GM06990 (cell line): ENCODE results near the gene RHBDD1.
"Not testable (repeated sequence)": the region's sequence is repeated elsewhere in the genome, so short reads cannot be mapped to it uniquely, and the experiment has no call there.

Experiments
- DNase-seq: peaks from one replicate; pipeline ENCODE4 v3.0.0-alpha.2; 2011; ENCODE audit not compliant: insufficient read length; ENCODE audit errors: extremely low read depth
- H3K27me3 ChIP-seq: replicated peaks from 2 replicates; pipeline ENCODE4 v1.6.0; 2011; ENCODE audit warnings: low read length; ENCODE audit not compliant: control insufficient read depth, insufficient read depth
- H3K36me3 ChIP-seq: 2 replicates; pipeline ENCODE4 v1.5.1; 2011; ENCODE audit warnings: low read length; ENCODE audit not compliant: control insufficient read depth, insufficient read depth
- H3K4me3 ChIP-seq: replicated peaks from 2 replicates; pipeline ENCODE4 v1.5.1; 2011; ENCODE audit warnings: low read depth, mild to moderate bottlenecking, control low read depth, low read length
- TF ChIP-seq, protein P1 (sequence below): IDR thresholded peaks from 2 replicates; pipeline ENCODE4 v1.5.1; 2011; ENCODE audit warnings: low read length, control low read depth, mild to moderate bottlenecking, inconsistent platforms; ENCODE audit not compliant: insufficient read depth, poor library complexity, severe bottlenecking

RHBDD1 gene

DNA sequence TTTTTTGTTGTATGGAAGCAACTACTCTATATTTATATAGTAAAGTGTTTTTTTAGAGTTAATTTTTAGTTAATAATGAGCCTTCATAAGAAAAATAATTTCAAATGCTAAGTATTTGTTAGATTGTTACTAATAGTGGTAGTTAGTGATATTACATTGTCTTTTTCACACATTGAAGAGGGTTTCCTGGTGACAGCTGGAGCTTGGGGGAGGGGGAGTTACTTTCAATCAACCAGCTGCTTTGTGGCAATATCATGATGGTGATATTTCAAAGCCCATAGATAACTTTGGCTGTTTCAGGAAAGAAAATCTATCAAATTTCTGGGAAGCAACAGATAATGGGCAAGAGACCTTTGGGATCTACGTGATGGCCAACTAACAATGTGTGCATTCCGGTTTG is 4.1 kb downstream of the RHBDD1 start:
- TF ChIP-seq, protein P1, sequence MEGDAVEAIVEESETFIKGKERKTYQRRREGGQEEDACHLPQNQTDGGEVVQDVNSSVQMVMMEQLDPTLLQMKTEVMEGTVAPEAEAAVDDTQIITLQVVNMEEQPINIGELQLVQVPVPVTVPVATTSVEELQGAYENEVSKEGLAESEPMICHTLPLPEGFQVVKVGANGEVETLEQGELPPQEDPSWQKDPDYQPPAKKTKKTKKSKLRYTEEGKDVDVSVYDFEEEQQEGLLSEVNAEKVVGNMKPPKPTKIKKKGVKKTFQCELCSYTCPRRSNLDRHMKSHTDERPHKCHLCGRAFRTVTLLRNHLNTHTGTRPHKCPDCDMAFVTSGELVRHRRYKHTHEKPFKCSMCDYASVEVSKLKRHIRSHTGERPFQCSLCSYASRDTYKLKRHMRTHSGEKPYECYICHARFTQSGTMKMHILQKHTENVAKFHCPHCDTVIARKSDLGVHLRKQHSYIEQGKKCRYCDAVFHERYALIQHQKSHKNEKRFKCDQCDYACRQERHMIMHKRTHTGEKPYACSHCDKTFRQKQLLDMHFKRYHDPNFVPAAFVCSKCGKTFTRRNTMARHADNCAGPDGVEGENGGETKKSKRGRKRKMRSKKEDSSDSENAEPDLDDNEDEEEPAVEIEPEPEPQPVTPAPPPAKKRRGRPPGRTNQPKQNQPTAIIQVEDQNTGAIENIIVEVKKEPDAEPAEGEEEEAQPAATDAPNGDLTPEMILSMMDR: no peak
- DNase-seq: no peak
- no peaks in the 10 kb centered on the region; the same call in 1 of the 2 replicates for H3K36me3 ChIP-seq
- H3K4me3 ChIP-seq: peak overlapping the region; percentile 54; the same call in 1 of the 2 replicates
- H3K27me3 ChIP-seq: no peaks in the 10 kb centered on the region

DNA sequence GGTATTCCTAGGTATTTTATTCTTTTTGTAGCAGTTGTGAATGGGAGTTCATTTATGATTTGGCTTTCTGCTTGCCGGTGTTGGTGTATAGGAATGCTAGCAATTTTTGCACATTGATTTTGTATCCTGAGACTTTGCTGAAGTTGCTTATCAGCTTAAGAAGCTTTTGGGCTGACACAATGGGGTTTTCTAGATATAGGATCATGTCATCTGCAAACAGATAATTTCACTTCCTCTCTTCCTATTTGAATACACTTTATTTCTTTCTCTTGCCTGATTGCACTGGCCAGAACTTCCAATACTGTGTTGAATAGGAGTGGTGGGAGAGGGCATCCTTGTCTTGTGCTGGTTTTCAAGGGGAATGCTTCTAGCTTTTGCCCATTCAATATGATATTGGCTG is 7.1 kb downstream of the RHBDD1 start:
- not testable (repeated sequence) for DNase-seq, H3K27me3 ChIP-seq, H3K4me3 ChIP-seq, H3K36me3 ChIP-seq

DNA sequence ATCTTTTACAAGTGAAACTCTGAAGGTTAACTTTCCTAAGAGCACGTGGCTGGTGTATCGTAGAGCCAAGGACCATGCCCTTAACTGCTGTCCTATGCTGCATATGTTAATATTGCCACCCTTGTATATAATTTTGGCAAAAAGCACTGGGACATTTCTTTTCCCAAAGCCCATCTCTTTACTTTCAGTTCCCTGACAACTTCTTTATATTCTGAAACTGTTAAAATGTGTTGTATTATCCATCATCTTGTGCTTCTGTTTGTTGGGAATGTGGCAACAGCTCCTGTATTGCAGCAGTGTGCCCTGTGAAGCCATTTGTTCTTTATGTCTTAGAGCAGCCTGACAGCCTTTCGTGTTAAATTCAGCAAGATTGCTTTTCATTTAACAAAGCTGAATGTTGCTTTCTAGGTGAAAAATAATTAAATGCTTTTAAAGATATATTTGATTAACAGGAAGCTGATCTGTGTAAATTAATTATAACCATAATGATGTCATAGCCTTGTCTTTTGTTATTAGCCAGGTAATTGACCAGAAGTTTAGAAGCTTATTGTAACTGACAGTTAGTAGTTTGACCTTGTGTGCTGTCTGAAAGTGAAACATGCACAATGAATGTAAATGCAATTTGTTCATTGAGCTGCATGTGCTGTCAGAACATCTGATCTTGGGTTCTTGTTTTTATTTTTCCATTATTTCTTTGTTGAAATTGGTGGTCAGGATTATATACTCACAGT is 9.7 kb downstream of the RHBDD1 start:
- DNase-seq: no peak
- H3K4me3 ChIP-seq: no peak overlapping the region
- H3K36me3 ChIP-seq: no peaks in the 10 kb centered on the region; the same call in 1 of the 2 replicates
- no peaks in the 10 kb centered on the region for H3K27me3 ChIP-seq
- TF ChIP-seq, protein P1: no peak

DNA sequence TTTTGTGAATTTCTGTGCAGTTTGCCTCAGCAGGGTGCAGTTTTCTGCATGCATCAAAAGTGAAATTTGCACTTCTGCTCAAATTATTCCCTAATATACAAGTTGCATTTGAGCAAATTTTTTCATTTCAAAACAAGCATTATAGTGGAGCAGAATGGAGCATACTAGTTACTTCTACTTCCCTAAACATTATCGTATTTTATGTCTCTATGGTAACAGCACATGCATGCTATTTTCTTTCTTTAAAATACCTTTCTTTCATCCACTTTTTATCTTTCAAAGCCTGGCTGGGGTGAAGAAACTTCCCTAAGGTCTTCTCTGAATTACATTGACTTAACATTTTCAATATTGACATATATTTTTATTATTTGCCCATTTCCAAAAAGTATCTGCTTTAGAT is 11.2 kb downstream of the RHBDD1 start:
- Histone ChIP-seq H3K36me3 (no peaks in the 10 kb centered on the region; the same call in 1 of the 2 replicates), H3K4me3 (no peak overlapping the region), H3K27me3 (no peaks in the 10 kb centered on the region)
- TF ChIP-seq, protein P1: no peak
- no peak for DNase-seq

DNA sequence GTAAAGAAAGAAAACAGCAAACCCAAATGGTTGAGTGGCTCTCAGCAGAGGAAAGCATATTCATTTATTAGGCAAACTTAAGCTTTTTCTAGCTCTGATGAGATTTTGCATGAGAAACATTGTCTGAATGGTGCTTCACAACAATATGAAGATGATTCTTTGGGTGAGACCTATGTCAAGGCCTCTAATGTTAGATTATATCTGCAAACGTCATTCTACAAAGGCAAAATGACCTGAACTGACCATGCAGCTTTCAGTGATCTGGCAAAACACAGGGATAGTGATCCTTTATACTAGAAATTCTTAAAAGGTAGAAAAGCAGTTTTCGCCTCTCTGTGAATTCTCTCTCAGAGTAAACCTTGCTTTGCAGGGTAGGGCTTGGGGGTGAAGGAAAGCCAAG is 11.7 kb downstream of the RHBDD1 start:
- Histone ChIP-seq H3K27me3 (no peaks in the 10 kb centered on the region), H3K4me3 (no peak overlapping the region), H3K36me3 (no peaks in the 10 kb centered on the region; the same call in 1 of the 2 replicates)
- TF ChIP-seq, protein P1: no peak
- DNase-seq: no peak

DNA sequence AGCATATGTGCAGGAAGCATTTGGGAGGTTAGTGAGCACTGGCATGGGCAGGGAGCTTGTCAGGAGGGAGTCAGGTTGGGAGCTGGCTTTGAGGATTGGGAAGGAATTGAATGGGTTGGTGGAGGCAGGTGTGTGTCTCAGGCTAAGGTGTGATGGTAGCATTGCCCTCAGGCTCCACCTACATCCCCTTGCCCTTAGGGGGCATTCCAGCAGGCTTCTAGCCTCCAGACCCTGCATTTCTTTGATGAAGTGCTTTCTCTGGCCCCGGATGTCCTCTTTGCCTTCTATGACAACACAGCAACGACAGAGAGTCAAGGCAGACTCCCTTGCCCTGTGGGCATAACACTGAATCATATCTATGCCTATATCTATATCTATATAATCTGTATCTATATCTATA is 13.5 kb downstream of the RHBDD1 start:
- no peak for DNase-seq
- Histone ChIP-seq H3K27me3 (no peaks in the 10 kb centered on the region), H3K4me3 (no peak overlapping the region), H3K36me3 (no peaks in the 10 kb centered on the region; the same call in 1 of the 2 replicates)
- TF ChIP-seq, protein P1: no peak
